GM12801 (cell line): ENCODE data around the gene METTL15.

ENCODE experiments used
- CTCF ChIP-seq: IDR thresholded peaks from one replicate; pipeline ENCODE4 v1.5.1; 2011; ENCODE audit warnings: control low read depth; ENCODE audit not compliant: insufficient read length; ENCODE audit errors: extremely low read depth

METTL15 gene

GRCh38 chr11:28274216-28274615, 166.0 kb downstream of the METTL15 start:
- no peak for TF ChIP-seq CTCF

- no peak for TF ChIP-seq CTCF
These were observed 176.0 kb downstream of the METTL15 start for GRCh38 chr11:28284196-28284595.

- no peak for TF ChIP-seq CTCF
These were observed 181.3 kb downstream of the METTL15 start for GRCh38 chr11:28289444-28289843.

- no peak for TF ChIP-seq CTCF
These were observed 188.2 kb downstream of the METTL15 start for GRCh38 chr11:28296426-28296825.

- no peak for TF ChIP-seq CTCF
These were observed 190.0 kb downstream of the METTL15 start for GRCh38 chr11:28298209-28298608.

GRCh38 chr11:28303477-28304191, 195.4 kb downstream of the METTL15 start:
- TF ChIP-seq CTCF: no peak

GRCh38 chr11:28315440-28315839, 207.3 kb downstream of the METTL15 start:
- no peak for TF ChIP-seq CTCF

- TF ChIP-seq CTCF: no peak
These were observed 210.7 kb downstream of the METTL15 start for GRCh38 chr11:28318871-28319270.
